ENCODE data around the gene KCNT2.

- TF ChIP-seq CTCF (conservative IDR thresholded peaks at IDR 0.05; ENCODE audit: low read length): no peak
- no peak for TF ChIP-seq EZH2phosphoT487 (IDR thresholded peaks at IDR 0.05; ENCODE audit: borderline replicate concordance, low read depth, low read length)
Observed at GRCh38 chr1:196381544-196381943, 226.7 kb downstream of the KCNT2 start.
